Gastroesophageal sphincter (tissue), 3 donors: Measurements from ENCODE around the gene IL4.

Experiments used
- EP300 ChIP-seq: sonication (generic); formaldehyde crosslinking; IDR thresholded peaks from one replicate; pipeline ENCODE4 v1.6.1; 2017; ENCODE audit warnings: antibody characterized with exemption, mild to moderate bottlenecking
- POLR2AphosphoS5 ChIP-seq: sonication (generic); formaldehyde crosslinking; IDR thresholded peaks from one replicate; pipeline ENCODE4 v1.6.1; 2017; ENCODE audit warnings: antibody characterized with exemption
- TF ChIP-seq, protein P1 (sequence below), 4 experiments: fragments of 200-600 bp in 2 of 4; fragments of 450-650 bp in 2 of 4; sonication (generic) in 1 of 4; IDR thresholded peaks; one replicate each; pipeline ENCODE4 v1.5.1; 2017 to 2019; ENCODE audit warnings: antibody characterized with exemption in 4 of 4, mild to moderate bottlenecking in 2 of 4, moderate library complexity in 2 of 4

DNA sequence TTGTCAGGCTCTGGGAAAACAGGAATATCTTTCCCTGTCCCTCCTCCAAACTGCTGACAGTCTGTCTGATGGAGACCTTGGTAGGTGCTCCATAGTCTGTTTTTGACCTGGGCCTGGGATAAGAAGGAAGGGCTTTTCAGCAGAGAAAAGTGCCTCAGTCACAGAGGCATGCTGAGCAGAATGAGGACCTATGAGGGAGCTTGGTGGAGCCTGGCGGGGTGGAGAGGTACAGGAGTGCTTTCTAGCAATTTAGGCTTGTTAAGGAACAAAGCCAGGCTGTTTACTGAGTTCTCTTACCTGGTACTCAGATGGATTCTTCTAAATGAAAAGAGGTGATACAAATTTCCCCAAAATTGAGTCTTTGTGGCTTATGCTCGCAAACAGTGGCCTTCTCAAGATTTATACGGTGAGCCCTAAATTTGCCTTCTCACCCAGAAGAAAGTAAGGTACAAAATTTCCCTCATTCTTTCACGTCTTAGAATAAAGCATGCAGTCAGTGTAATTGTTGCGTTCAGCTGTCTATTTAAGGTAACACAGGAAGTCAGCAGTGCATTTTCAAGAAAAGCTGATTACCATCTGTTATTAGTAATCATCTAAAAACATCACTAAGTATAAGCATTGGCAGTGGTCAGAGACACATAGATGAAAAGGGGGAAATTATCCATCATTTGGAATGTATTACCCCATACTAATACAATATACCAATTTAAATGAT is 44.4 kb upstream of the IL4 start:
- no peak for TF ChIP-seq POLR2AphosphoS5
- TF ChIP-seq, protein P1, sequence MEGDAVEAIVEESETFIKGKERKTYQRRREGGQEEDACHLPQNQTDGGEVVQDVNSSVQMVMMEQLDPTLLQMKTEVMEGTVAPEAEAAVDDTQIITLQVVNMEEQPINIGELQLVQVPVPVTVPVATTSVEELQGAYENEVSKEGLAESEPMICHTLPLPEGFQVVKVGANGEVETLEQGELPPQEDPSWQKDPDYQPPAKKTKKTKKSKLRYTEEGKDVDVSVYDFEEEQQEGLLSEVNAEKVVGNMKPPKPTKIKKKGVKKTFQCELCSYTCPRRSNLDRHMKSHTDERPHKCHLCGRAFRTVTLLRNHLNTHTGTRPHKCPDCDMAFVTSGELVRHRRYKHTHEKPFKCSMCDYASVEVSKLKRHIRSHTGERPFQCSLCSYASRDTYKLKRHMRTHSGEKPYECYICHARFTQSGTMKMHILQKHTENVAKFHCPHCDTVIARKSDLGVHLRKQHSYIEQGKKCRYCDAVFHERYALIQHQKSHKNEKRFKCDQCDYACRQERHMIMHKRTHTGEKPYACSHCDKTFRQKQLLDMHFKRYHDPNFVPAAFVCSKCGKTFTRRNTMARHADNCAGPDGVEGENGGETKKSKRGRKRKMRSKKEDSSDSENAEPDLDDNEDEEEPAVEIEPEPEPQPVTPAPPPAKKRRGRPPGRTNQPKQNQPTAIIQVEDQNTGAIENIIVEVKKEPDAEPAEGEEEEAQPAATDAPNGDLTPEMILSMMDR (IDR thresholded peaks at IDR 0.05) = no peak
- TF ChIP-seq EP300 = no peak
